Measurements from ENCODE around the gene CLCN5.

CLCN5 gene

DNA sequence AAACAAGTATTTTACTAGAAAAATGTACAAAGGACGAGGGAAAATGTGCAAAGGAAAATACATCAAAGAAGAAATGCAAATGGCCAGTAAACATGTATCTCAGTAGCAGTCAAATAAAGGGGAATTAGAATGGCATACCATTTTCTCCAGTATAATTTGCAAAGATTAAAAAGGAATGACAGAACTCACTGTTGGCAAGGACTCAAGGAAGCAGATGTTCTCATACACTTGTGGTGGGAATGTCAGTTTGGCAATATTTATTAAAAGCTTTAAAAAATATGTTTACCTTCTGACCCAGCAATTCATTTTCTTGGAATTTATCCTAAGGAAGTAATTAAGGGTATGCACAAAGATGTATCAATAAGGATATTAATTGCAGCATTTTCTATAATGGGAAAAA lies 7.6 kb downstream of the CLCN5 start:
- TF ChIP-seq TAF1 (IDR thresholded peaks at IDR 0.05; ENCODE audit: borderline replicate concordance, insufficient read depth, low read length) = no peak
- no peak for TF ChIP-seq POLR2AphosphoS5 (IDR thresholded peaks at IDR 0.05; ENCODE audit: low read depth, low read length)
- TF ChIP-seq SIN3A (IDR thresholded peaks at IDR 0.05; ENCODE audit: borderline replicate concordance, insufficient read depth, low read length) = no peak
- TF ChIP-seq FOXP2 (optimal IDR thresholded peaks at IDR 0.05; ENCODE audit: borderline replicate concordance, extremely low read depth, extremely low read length, insufficient read depth) = no peak
- TF ChIP-seq, protein P1, sequence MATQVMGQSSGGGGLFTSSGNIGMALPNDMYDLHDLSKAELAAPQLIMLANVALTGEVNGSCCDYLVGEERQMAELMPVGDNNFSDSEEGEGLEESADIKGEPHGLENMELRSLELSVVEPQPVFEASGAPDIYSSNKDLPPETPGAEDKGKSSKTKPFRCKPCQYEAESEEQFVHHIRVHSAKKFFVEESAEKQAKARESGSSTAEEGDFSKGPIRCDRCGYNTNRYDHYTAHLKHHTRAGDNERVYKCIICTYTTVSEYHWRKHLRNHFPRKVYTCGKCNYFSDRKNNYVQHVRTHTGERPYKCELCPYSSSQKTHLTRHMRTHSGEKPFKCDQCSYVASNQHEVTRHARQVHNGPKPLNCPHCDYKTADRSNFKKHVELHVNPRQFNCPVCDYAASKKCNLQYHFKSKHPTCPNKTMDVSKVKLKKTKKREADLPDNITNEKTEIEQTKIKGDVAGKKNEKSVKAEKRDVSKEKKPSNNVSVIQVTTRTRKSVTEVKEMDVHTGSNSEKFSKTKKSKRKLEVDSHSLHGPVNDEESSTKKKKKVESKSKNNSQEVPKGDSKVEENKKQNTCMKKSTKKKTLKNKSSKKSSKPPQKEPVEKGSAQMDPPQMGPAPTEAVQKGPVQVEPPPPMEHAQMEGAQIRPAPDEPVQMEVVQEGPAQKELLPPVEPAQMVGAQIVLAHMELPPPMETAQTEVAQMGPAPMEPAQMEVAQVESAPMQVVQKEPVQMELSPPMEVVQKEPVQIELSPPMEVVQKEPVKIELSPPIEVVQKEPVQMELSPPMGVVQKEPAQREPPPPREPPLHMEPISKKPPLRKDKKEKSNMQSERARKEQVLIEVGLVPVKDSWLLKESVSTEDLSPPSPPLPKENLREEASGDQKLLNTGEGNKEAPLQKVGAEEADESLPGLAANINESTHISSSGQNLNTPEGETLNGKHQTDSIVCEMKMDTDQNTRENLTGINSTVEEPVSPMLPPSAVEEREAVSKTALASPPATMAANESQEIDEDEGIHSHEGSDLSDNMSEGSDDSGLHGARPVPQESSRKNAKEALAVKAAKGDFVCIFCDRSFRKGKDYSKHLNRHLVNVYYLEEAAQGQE (IDR thresholded peaks at IDR 0.05; ENCODE audit: insufficient read depth in 1 of 2, low read depth in 2 of 2, low read length in 2 of 2) = no peak

- no peak for TF ChIP-seq POLR2AphosphoS5 (IDR thresholded peaks at IDR 0.05; ENCODE audit: low read depth, low read length)
- TF ChIP-seq TAF1 (IDR thresholded peaks at IDR 0.05; ENCODE audit: borderline replicate concordance, insufficient read depth, low read length) = no peak
- TF ChIP-seq FOXP2 (optimal IDR thresholded peaks at IDR 0.05; ENCODE audit: borderline replicate concordance, extremely low read depth, extremely low read length, insufficient read depth) = no peak
- TF ChIP-seq, protein P1 (IDR thresholded peaks at IDR 0.05; ENCODE audit: insufficient read depth in 1 of 2, low read depth in 2 of 2, low read length in 2 of 2) = no peak
- TF ChIP-seq SIN3A (IDR thresholded peaks at IDR 0.05; ENCODE audit: borderline replicate concordance, insufficient read depth, low read length) = no peak
Measured at GRCh38 chrX:49932791-49933190, 10.4 kb downstream of the CLCN5 start.

DNA sequence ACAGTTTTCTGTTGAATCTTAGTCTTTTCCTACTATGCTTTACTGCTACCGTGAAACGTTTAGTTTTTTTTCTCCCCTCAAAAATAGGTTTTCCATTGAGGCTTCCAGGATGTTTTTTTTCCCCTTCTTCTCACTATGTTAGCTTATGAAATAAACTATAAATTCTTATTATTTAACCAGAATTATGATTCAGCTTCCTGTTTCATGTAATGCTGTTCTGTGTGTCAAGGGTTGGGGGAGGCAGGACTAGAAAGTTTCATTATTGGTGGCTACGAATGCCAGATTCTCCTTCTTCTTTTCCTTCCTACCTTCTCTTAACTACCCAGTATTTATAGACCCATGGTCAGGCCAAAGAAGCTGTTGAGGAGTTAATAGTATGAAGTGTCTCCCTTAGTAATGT lies 11.8 kb downstream of the CLCN5 start:
- TF ChIP-seq POLR2AphosphoS5 (IDR thresholded peaks at IDR 0.05; ENCODE audit: low read depth, low read length) (no peak), TAF1 (IDR thresholded peaks at IDR 0.05; ENCODE audit: borderline replicate concordance, insufficient read depth, low read length) (no peak), FOXP2 (optimal IDR thresholded peaks at IDR 0.05; ENCODE audit: borderline replicate concordance, extremely low read depth, extremely low read length, insufficient read depth) (no peak), SIN3A (IDR thresholded peaks at IDR 0.05; ENCODE audit: borderline replicate concordance, insufficient read depth, low read length) (no peak)
- TF ChIP-seq, protein P1 (IDR thresholded peaks at IDR 0.05; ENCODE audit: insufficient read depth in 1 of 2, low read depth in 2 of 2, low read length in 2 of 2) = no peak

DNA sequence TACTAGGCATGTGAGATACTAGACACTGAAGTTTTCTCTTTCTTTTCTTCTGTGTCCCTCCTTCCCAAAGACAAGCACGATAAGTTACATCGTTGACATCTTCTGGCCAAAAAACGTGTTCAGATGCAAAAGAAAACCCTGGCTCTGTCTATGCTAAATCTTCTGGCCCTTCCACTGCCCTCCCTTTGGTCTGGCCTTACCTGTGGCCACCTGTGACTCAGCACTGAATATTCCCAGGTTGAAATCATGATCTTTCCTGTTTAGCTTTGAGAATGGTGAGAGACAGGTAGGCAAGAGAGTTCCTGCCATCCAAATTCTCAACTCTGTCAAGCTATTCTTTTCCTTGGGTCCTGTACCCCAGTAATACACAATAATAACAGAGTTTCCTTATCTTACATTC lies 12.3 kb downstream of the CLCN5 start:
- no peak for TF ChIP-seq TAF1 (IDR thresholded peaks at IDR 0.05; ENCODE audit: borderline replicate concordance, insufficient read depth, low read length)
- TF ChIP-seq, protein P1 (IDR thresholded peaks at IDR 0.05; ENCODE audit: insufficient read depth in 1 of 2, low read depth in 2 of 2, low read length in 2 of 2) = no peak
- TF ChIP-seq SIN3A (IDR thresholded peaks at IDR 0.05; ENCODE audit: borderline replicate concordance, insufficient read depth, low read length) = no peak
- TF ChIP-seq FOXP2 (optimal IDR thresholded peaks at IDR 0.05; ENCODE audit: borderline replicate concordance, extremely low read depth, extremely low read length, insufficient read depth) = no peak

DNA sequence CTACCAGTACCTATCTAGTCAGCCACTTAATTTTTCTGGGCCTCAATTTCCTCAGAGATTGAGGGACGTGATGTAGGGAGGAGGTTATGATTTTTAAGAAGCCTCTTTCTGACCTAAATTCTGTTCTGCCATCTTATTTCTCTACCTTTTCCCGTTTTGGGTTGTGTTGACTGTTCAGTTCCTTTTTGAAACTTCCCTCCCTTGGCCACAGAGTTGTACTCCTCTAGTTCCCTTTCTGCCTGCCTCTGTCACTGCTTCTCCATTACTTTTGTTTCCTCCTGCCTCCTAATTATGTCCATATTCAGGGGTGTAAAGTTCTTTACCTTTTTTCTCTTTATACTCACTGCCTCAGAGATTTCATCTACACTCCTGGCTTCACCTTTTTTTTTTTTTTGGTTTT lies 25.4 kb downstream of the CLCN5 start:
- no peak for TF ChIP-seq POLR2AphosphoS5 (IDR thresholded peaks at IDR 0.05; ENCODE audit: low read depth, low read length)
- TF ChIP-seq FOXP2 (optimal IDR thresholded peaks at IDR 0.05; ENCODE audit: borderline replicate concordance, extremely low read depth, extremely low read length, insufficient read depth) = no peak
- TF ChIP-seq, protein P1 (IDR thresholded peaks at IDR 0.05; ENCODE audit: insufficient read depth in 1 of 2, low read depth in 2 of 2, low read length in 2 of 2) = no peak
- TF ChIP-seq SIN3A (IDR thresholded peaks at IDR 0.05; ENCODE audit: borderline replicate concordance, insufficient read depth, low read length) = no peak
- no peak for TF ChIP-seq TAF1 (IDR thresholded peaks at IDR 0.05; ENCODE audit: borderline replicate concordance, insufficient read depth, low read length)
